NCI-H226 (cell line): ENCODE data around the gene ABHD2.

Experiments
- DNase-seq: peaks from one replicate; pipeline ENCODE4 v3.0.0-alpha.2; 2015

The ABHD2 gene

GRCh38 chr15:89171136-89172072, 83.1 kb downstream of the ABHD2 start:
- DNase-seq, result peak; percentile 37

- no peak for DNase-seq
These were observed 84.7 kb downstream of the ABHD2 start for GRCh38 chr15:89172921-89173320.

GRCh38 chr15:89174476-89174875, 86.2 kb downstream of the ABHD2 start:
- no peak for DNase-seq

GRCh38 chr15:89175617-89176191, 87.4 kb downstream of the ABHD2 start:
- DNase-seq, result no peak

GRCh38 chr15:89177116-89177515, 88.9 kb downstream of the ABHD2 start:
- no peak for DNase-seq

GRCh38 chr15:89177633-89178306, 89.5 kb downstream of the ABHD2 start:
- DNase-seq, result peak; percentile 37

GRCh38 chr15:89178307-89178977, 90.2 kb downstream of the ABHD2 start:
- no peak for DNase-seq

GRCh38 chr15:89179966-89180875, 92.0 kb downstream of the ABHD2 start:
- DNase-seq, result no peak

GRCh38 chr15:89184357-89184756, 96.1 kb downstream of the ABHD2 start:
- no peak for DNase-seq

GRCh38 chr15:89184886-89185526, 96.8 kb downstream of the ABHD2 start:
- no peak for DNase-seq

GRCh38 chr15:89186803-89187202, 98.5 kb downstream of the ABHD2 start:
- no peak for DNase-seq

- DNase-seq, result no peak
These were observed 99.2 kb downstream of the ABHD2 start for GRCh38 chr15:89187301-89187985.

GRCh38 chr15:89187986-89188514, 99.8 kb downstream of the ABHD2 start:
- DNase-seq, result no peak

GRCh38 chr15:89192136-89192535, 103.9 kb downstream of the ABHD2 start:
- DNase-seq, result no peak

GRCh38 chr15:89192766-89193165, 104.5 kb downstream of the ABHD2 start:
- DNase-seq, result no peak

- DNase-seq, result no peak
These were observed 106.4 kb downstream of the ABHD2 start for GRCh38 chr15:89194608-89195007.

- DNase-seq, result no peak
These were observed 107.6 kb downstream of the ABHD2 start for GRCh38 chr15:89195836-89196235.

- no peak for DNase-seq
These were observed 108.0 kb downstream of the ABHD2 start for GRCh38 chr15:89196241-89196640.

- DNase-seq, result no peak
These were observed 108.7 kb downstream of the ABHD2 start for GRCh38 chr15:89196994-89197393.

GRCh38 chr15:89197503-89197971, 109.3 kb downstream of the ABHD2 start:
- no peak for DNase-seq

- DNase-seq, result no peak
These were observed 109.9 kb downstream of the ABHD2 start for GRCh38 chr15:89198196-89198595.
